Hepatocyte (in vitro differentiated cells): ENCODE measurements around the gene FIBCD1.

ENCODE experiments used
- CTCF ChIP-seq: fragments of 200-600 bp; sonication (generic); IDR thresholded peaks from 2 replicates; pipeline ENCODE4 v1.5.1; 2016; ENCODE audit warnings: antibody characterized with exemption, mild to moderate bottlenecking; ENCODE audit not compliant: poor library complexity
- EZH2 ChIP-seq: fragments of 200-600 bp; sonication (generic); IDR thresholded peaks from 2 replicates; pipeline ENCODE4 v1.6.1; 2016; ENCODE audit warnings: antibody characterized with exemption, mild to moderate bottlenecking, borderline replicate concordance

GRCh38 chr9:130884111-130884531 is 54.9 kb downstream of the FIBCD1 start:
- TF ChIP-seq EZH2 (no peak), CTCF (no peak)
